AML-193 (cell line): ENCODE data around the gene CCDC196.

ENCODE experiments used
- DNase-seq, 2 experiments: peaks; one replicate each; lab custom pipeline; 2025; lab: John Stamatoyannopoulos, UW

The CCDC196 gene

GRCh38 chr14:66485910-66486421, at the start of gene CCDC196:
Gene CCDC196 (plus strand): TSS chr14:66486371. CDS start chr14:66486503, 132 bp downstream.
- no peak for DNase-seq

GRCh38 chr14:66440801-66441200, 45.4 kb upstream of the CCDC196 start:
- no peak for DNase-seq

GRCh38 chr14:66442953-66443571, 43.1 kb upstream of the CCDC196 start:
- no peak for DNase-seq

- DNase-seq: no peak
These were observed 42.4 kb upstream of the CCDC196 start for GRCh38 chr14:66443785-66444184.

GRCh38 chr14:66444271-66444927, 41.8 kb upstream of the CCDC196 start:
- no peak for DNase-seq

- DNase-seq: no peak
These were observed 40.2 kb upstream of the CCDC196 start for GRCh38 chr14:66445936-66446335.

GRCh38 chr14:66453469-66453868, 32.7 kb upstream of the CCDC196 start:
- DNase-seq: no peak

GRCh38 chr14:66459603-66460002, 26.6 kb upstream of the CCDC196 start:
- DNase-seq: no peak

GRCh38 chr14:66464261-66464660, 21.9 kb upstream of the CCDC196 start:
- no peak for DNase-seq

GRCh38 chr14:66468778-66469367, 17.3 kb upstream of the CCDC196 start:
- no peak for DNase-seq

- DNase-seq: no peak
These were observed 14.6 kb upstream of the CCDC196 start for GRCh38 chr14:66471584-66471983.

GRCh38 chr14:66472251-66472650, 13.9 kb upstream of the CCDC196 start:
- DNase-seq: no peak

- DNase-seq: no peak
These were observed 12.9 kb upstream of the CCDC196 start for GRCh38 chr14:66473223-66473622.

- DNase-seq: no peak
These were observed 9.2 kb upstream of the CCDC196 start for GRCh38 chr14:66476964-66477363.

- DNase-seq: no peak
These were observed 8.6 kb upstream of the CCDC196 start for GRCh38 chr14:66477567-66477966.

- DNase-seq: no peak
These were observed 3.3 kb upstream of the CCDC196 start for GRCh38 chr14:66482873-66483272.

- DNase-seq: peak in 1 of 2 experiments; percentile 3
These were observed 2.8 kb upstream of the CCDC196 start for GRCh38 chr14:66483322-66483721.

- no peak for DNase-seq
These were observed 1.1 kb upstream of the CCDC196 start for GRCh38 chr14:66485029-66485428.

- DNase-seq: no peak
These were observed 993 bp downstream of the CCDC196 start for GRCh38 chr14:66487164-66487563.

GRCh38 chr14:66490143-66491111, 4.3 kb downstream of the CCDC196 start:
- no peak for DNase-seq

- no peak for DNase-seq
These were observed 7.6 kb downstream of the CCDC196 start for GRCh38 chr14:66493750-66494149.
